Nephron (organoid): ENCODE measurements around the gene AP5B1.

Experiments used
- H3K27ac Mint-ChIP-seq, 3 experiments: 2 replicates each; pipeline ENCODE4 v1.8.0; 2020; ENCODE audit warnings: mixed read lengths in 3 of 3, mild to moderate bottlenecking in 2 of 3, moderate library complexity in 1 of 3
- H3K27me3 Mint-ChIP-seq: 2 replicates; pipeline ENCODE4 v1.8.0; 2021; ENCODE audit warnings: low read depth, mild to moderate bottlenecking, moderate library complexity, mixed read lengths
- H3K36me3 Mint-ChIP-seq: 2 replicates; pipeline ENCODE4 v1.8.0; 2020; ENCODE audit warnings: low read depth, mixed read lengths
- H3K4me1 Mint-ChIP-seq: 2 replicates; pipeline ENCODE4 v1.8.0; 2020; ENCODE audit warnings: mixed read lengths
- H3K4me3 Mint-ChIP-seq, 3 experiments: 2 replicates each; pipeline ENCODE4 v1.8.0; 2020; ENCODE audit warnings: mild to moderate bottlenecking in 3 of 3, mixed read lengths in 3 of 3, moderate library complexity in 2 of 3
- H3K9me3 Mint-ChIP-seq: 2 replicates; pipeline ENCODE4 v1.8.0; 2020; ENCODE audit warnings: mixed read lengths
- CTCF ChIP-seq, 3 experiments: fragments of 200-600 bp; sonication (generic); IDR thresholded peaks; one replicate each; pipeline ENCODE4 v1.5.0; 2021; ENCODE audit warnings: antibody characterized with exemption in 3 of 3; ENCODE audit not compliant: unreplicated experiment in 3 of 3

Gene AP5B1

GRCh38 chr11:65787649-65788622 is 7.2 kb upstream of the AP5B1 start:
- Mint-ChIP-seq H3K4me1 (peaks cover 14% of the 10 kb centered on the region), H3K9me3 (no peaks in the 10 kb centered on the region), H3K36me3 (no peaks in the 10 kb centered on the region), H3K27me3 (peaks cover 92% of the 10 kb centered on the region), H3K4me3 (peak overlapping the region; percentile 84 to 88 (median 87)), H3K27ac (peak overlapping the region; percentile 64 to 98 (median 88))
- TF ChIP-seq CTCF (IDR thresholded peaks at IDR 0.05; ENCODE audit: unreplicated experiment in 3 of 3) = no peak

- Mint-ChIP-seq H3K36me3 (no peaks in the 10 kb centered on the region), H3K27me3 (peaks cover 91% of the 10 kb centered on the region), H3K4me1 (peaks cover 14% of the 10 kb centered on the region), H3K27ac (peak within 1 kb of the TSS in 2 of 3 experiments; percentile 64 to 98), H3K9me3 (no peaks in the 10 kb centered on the region), H3K4me3 (peak within 1 kb of the TSS; percentile 69 to 88 (median 87))
- TF ChIP-seq CTCF (IDR thresholded peaks at IDR 0.05; ENCODE audit: unreplicated experiment in 3 of 3) = no peak
These were observed 6.2 kb upstream of the AP5B1 start, which contains the start of gene OVOL1 for GRCh38 chr11:65786786-65787636. Gene OVOL1, plus strand, starts transcription at chr11:65787063. Its CDS starts 311 bp downstream, at chr11:65787374.

- peak overlapping the region in 2 of 3 experiments; percentile 74 to 77 for H3K4me3 Mint-ChIP-seq
- H3K27ac Mint-ChIP-seq = no peak overlapping the region
- no peaks in the 10 kb centered on the region for H3K36me3 Mint-ChIP-seq
- H3K4me1 Mint-ChIP-seq = peaks cover 14% of the 10 kb centered on the region
- H3K27me3 Mint-ChIP-seq = peaks cover 91% of the 10 kb centered on the region
- H3K9me3 Mint-ChIP-seq = no peaks in the 10 kb centered on the region
- TF ChIP-seq CTCF (IDR thresholded peaks at IDR 0.05; ENCODE audit: unreplicated experiment in 3 of 3) = no peak
These were observed 5.4 kb upstream of the AP5B1 start for GRCh38 chr11:65786008-65786785.

GRCh38 chr11:65785319-65786007 is 4.7 kb upstream of the AP5B1 start:
- TF ChIP-seq CTCF (IDR thresholded peaks at IDR 0.05; ENCODE audit: unreplicated experiment in 3 of 3) = no peak

GRCh38 chr11:65782816-65783228 is 2.0 kb upstream of the AP5B1 start:
- H3K4me1 Mint-ChIP-seq = peaks cover 5% of the 10 kb centered on the region
- TF ChIP-seq CTCF (IDR thresholded peaks at IDR 0.05; ENCODE audit: unreplicated experiment in 3 of 3) = no peak
- H3K27me3 Mint-ChIP-seq = peaks cover 58% of the 10 kb centered on the region
- H3K36me3 Mint-ChIP-seq = no peaks in the 10 kb centered on the region
- peak overlapping the region; percentile 50 to 81 (median 72) for H3K4me3 Mint-ChIP-seq
- H3K27ac Mint-ChIP-seq = no peak overlapping the region
- H3K9me3 Mint-ChIP-seq = no peaks in the 10 kb centered on the region

More at GRCh38 chr11:65785319-65786007, 4.7 kb upstream of the AP5B1 start:
- H3K4me3 Mint-ChIP-seq = peak overlapping the region; percentile 70 to 77 (median 74)
- no peak overlapping the region for H3K27ac Mint-ChIP-seq
- no peaks in the 10 kb centered on the region for H3K9me3 Mint-ChIP-seq
- peaks cover 14% of the 10 kb centered on the region for H3K4me1 Mint-ChIP-seq
- no peaks in the 10 kb centered on the region for H3K36me3 Mint-ChIP-seq
- H3K27me3 Mint-ChIP-seq = peaks cover 84% of the 10 kb centered on the region
